A673 (cell line): ENCODE measurements around the gene TEX30. TPM values are rescaled to one million over a fixed set of nuclear protein-coding genes. Genes with fewer than 3 reads are reported as not detected.

Experiments
- BruUV-seq: library from RNA; stranded (reverse); fragments of 400-500 nt; replicated peaks from 2 replicates; lab custom pipeline; 2021; lab: Mats Ljungman, UMichigan
- CTCF ChIA-PET: fragments of 300-600 bp; sonication (Branson Sonifier 250); formaldehyde crosslinking; loops from one replicate; lab custom pipeline; 2022; ENCODE audit warnings: antibody characterized with exemption; lab: Charles Lee
- POLR2A ChIA-PET: fragments of 300-600 bp; sonication (Branson Sonifier 250); formaldehyde crosslinking; loops from one replicate; lab custom pipeline; 2022; ENCODE audit warnings: antibody characterized with exemption; ENCODE audit not compliant: low non-redundant PET; lab: Charles Lee
- DNase-seq: peaks from one replicate; pipeline ENCODE4 v3.0.0-alpha.2; 2015; ENCODE audit warnings: low spot score
- H3K27ac ChIP-seq: fragments of 200-600 bp; sonication (generic); 2 replicates; pipeline ENCODE4 v1.5.1; 2016; ENCODE audit warnings: mixed run types, low read depth, mild to moderate bottlenecking, mixed read lengths, antibody characterized with exemption, low read length; ENCODE audit not compliant: poor library complexity, severe bottlenecking
- H3K27me3 ChIP-seq: fragments of 200-600 bp; sonication (generic); replicated peaks from 2 replicates; pipeline ENCODE4 v1.6.1; 2017; ENCODE audit warnings: mixed run types, low read depth, mild to moderate bottlenecking, mixed read lengths, antibody characterized with exemption, low read length; ENCODE audit not compliant: insufficient read depth, poor library complexity
- H3K36me3 ChIP-seq: fragments of 200-600 bp; sonication (generic); 2 replicates; pipeline ENCODE4 v1.6.1; 2016; ENCODE audit warnings: mixed run types, mild to moderate bottlenecking, mixed read lengths, antibody characterized with exemption, low read length; ENCODE audit not compliant: insufficient read depth, poor library complexity, severe bottlenecking
- H3K4me1 ChIP-seq: fragments of 200-600 bp; sonication (generic); 2 replicates; pipeline ENCODE4 v1.6.1; 2017; ENCODE audit warnings: mixed run types, mild to moderate bottlenecking, mixed read lengths, antibody characterized with exemption, low read length; ENCODE audit not compliant: insufficient read depth, poor library complexity, severe bottlenecking
- H3K4me3 ChIP-seq: fragments of 200-600 bp; sonication (generic); 2 replicates; pipeline ENCODE4 v1.5.1; 2016; ENCODE audit warnings: low read depth, mixed run types, mild to moderate bottlenecking, mixed read lengths, low read length; ENCODE audit not compliant: poor library complexity, severe bottlenecking
- H3K9me3 ChIP-seq: fragments of 200-600 bp; sonication (generic); 2 replicates; pipeline ENCODE4 v1.6.1; 2016; ENCODE audit warnings: mixed run types, low read depth, mild to moderate bottlenecking, mixed read lengths, antibody characterized with exemption, low read length; ENCODE audit not compliant: poor library complexity, severe bottlenecking
- CTCF ChIP-seq: fragments of 300-800, 200-600 bp; sonication (generic); conservative IDR thresholded peaks from 2 replicates; pipeline ENCODE4 v1.5.1; 2017; ENCODE audit warnings: low read depth, mild to moderate bottlenecking, antibody characterized with exemption, low read length, moderate library complexity, mixed read lengths
- EZH2 ChIP-seq: fragments of 200-600 bp; sonication (generic); IDR thresholded peaks from 2 replicates; pipeline ENCODE4 v1.6.1; 2017; ENCODE audit warnings: borderline replicate concordance, low read depth, mild to moderate bottlenecking, mixed read lengths, antibody characterized with exemption, low read length; ENCODE audit not compliant: poor library complexity, severe bottlenecking
- intact Hi-C: fragments of 100-400 bp; cut with micrococcal nuclease; formaldehyde crosslinking; loops from one replicate; pipeline ENCODE4 v1.10.0; 2022; ENCODE audit not compliant: unreplicated experiment
- total RNA-seq: library from RNA; stranded (reverse); gene quantifications from 2 replicates; pipeline ENCODE4 v1.2.3, GENCODE V29; 2021

TEX30 gene
- total RNA-seq, 1 experiment from 2014 or later = 44.1 TPM

DNA sequence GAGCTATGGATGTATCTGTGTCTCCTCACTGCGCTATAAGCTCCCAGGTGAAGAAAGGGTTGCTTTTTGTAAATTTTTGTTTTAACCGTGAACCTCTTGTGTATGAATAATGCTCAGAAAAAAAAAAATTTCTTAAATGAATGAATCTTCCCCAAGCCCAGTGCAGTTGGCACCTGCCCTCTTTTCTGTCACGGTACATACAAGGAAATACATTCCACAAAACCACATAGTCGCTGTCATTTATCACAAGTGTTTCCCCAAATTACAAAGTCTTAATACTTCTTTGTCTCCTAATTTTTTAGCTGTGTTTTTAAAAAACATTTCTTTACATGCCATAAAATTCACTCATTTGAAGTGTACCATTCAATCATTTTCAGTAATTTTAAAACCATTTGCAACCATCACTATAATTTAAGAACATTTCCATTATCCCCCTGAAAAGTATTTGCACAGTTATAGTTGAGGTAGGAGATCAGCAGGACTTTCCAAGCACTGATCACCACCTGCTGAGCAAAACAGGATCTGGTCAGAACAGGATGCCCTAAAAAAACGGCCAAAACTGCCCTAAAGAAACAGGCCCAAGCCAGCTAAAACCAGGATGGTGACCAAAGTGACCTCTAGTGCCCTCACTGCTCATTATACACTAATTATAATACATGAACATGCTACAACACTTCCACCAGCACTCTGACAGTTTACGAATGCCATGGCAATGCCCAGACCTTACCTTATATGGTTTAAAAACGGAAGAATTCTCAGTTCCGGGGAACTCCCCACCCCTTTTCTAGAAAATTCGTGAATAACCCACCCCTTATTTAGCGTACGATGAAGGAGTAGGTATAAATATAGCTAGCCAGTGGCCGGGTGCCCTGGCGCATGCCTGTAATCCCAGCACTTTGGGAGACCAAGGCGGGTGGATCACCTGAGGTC lies 1.3 kb upstream of the TEX30 start:
- DNase-seq = no peak
- ChIA-PET CTCF (no interaction called here), POLR2A (no interaction called here)
- Histone ChIP-seq H3K4me3 (no peak overlapping the region), H3K36me3 (no peaks in the 10 kb centered on the region), H3K27ac (no peak overlapping the region), H3K4me1 (peaks cover 15% of the 10 kb centered on the region), H3K9me3 (no peaks in the 10 kb centered on the region), H3K27me3 (no peaks in the 10 kb centered on the region)
- no TSS peak for BruUV-seq
- TF ChIP-seq EZH2 = no peak
- no peak for TF ChIP-seq CTCF
- intact Hi-C loops = no loop called here

- Histone ChIP-seq H3K27me3 (no peaks in the 10 kb centered on the region), H3K27ac (peak overlapping the region; percentile 90), H3K36me3 (no peaks in the 10 kb centered on the region), H3K9me3 (no peaks in the 10 kb centered on the region), H3K4me3 (peak overlapping the region; percentile 94), H3K4me1 (peaks cover 19% of the 10 kb centered on the region)
- intact Hi-C loops = no loop called here
- no peak for DNase-seq
- TF ChIP-seq CTCF = no peak
- TF ChIP-seq EZH2 = no peak
- CTCF ChIA-PET = interaction anchor here (0.6 kb wide), 1 partner anchor 81 kb away, joined by 4 read pairs; no protein-coding TSS in a partner anchor
- POLR2A ChIA-PET = no interaction called here
- no TSS peak for BruUV-seq
Observed at GRCh38 chr13:102774214-102774568, 605 bp upstream of the TEX30 start.

DNA sequence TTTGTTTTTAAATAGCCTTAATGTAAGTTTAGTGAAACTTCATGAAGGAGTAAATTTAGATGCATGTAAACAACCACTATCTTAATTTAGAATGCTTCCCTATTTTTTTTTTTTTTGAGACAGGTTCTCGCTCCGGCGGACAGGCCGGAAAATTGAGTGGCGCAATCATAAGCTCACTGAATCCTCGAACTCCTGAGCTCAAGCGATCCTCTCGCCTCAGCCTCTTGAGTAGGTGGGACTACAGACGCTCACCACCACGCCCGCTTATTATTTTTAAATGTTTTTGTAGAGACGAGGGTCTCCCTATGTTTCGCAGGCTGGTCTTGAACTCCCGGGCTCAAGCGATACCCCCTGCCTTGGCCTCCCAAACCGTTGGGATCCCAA lies 1.6 kb downstream of the TEX30 start:
- Histone ChIP-seq H3K27ac (no peak overlapping the region), H3K36me3 (peaks cover 4% of the 10 kb centered on the region), H3K4me3 (peak overlapping the region; percentile 94), H3K27me3 (no peaks in the 10 kb centered on the region), H3K4me1 (peaks cover 19% of the 10 kb centered on the region), H3K9me3 (no peaks in the 10 kb centered on the region)
- POLR2A ChIA-PET = no interaction called here
- BruUV-seq = no TSS peak
- TF ChIP-seq CTCF (no peak), EZH2 (no peak)
- CTCF ChIA-PET = no interaction called here
- DNase-seq = no peak
- intact Hi-C loops = loop anchor here (2.0 kb wide), 1 partner anchor 75 kb away; the partner anchor contains the start of gene ERCC5
